ENCODE results near the gene SP6.

Gene SP6

DNA sequence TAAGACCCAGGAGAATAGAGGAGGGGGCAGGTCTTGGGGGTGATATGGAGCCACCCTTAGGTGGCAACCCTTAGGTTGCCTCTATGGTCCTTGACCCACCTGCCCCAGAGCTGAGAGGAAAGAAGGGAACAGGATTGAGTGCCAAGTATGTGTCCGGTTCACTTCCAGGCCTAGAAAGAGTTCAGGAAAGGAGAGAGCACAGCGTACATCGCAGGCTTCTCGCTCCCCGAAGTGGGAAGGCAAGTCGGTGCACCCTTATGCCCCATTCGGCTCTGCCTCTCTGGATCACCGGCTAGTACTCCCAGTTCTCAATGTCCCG, 631 bp downstream of the SP6 start:
- no peak overlapping the region for H3K4me3 ChIP-seq (ENCODE audit: low read depth in 1 of 2, low read length in 2 of 2)
- no peaks in the 10 kb centered on the region for H3K36me3 ChIP-seq (ENCODE audit: insufficient read depth, low read length)
- no peak for TF ChIP-seq EZH2 (IDR thresholded peaks at IDR 0.05; ENCODE audit: borderline replicate concordance, low read depth, low read length, severe bottlenecking)
- H3K4me1 ChIP-seq (ENCODE audit: insufficient read depth, low read length), result no peaks in the 10 kb centered on the region
- H3K9me3 ChIP-seq (ENCODE audit: insufficient read depth, low read length, severe bottlenecking), result no peaks in the 10 kb centered on the region
- H2AFZ ChIP-seq (ENCODE audit: low read depth, low read length), result no peak overlapping the region
- H3K27me3 ChIP-seq (ENCODE audit: insufficient read depth, low read length, poor library complexity), result peaks cover 56% of the 10 kb centered on the region
- H4K20me1 ChIP-seq (ENCODE audit: insufficient read depth, low read length), result no peaks in the 10 kb centered on the region
- no peak for ATAC-seq (ENCODE audit: insufficient read depth, low read depth)
- H3K9ac ChIP-seq (ENCODE audit: low read depth, low read length), result no peak overlapping the region
- no peaks in the 10 kb centered on the region for H3K79me2 ChIP-seq (ENCODE audit: insufficient read depth, low read length)
- H3K27ac ChIP-seq (ENCODE audit: low read length), result no peak overlapping the region
- no peak for DNase-seq
- no peak overlapping the region for H3K4me2 ChIP-seq (ENCODE audit: insufficient read depth, low read length)

DNA sequence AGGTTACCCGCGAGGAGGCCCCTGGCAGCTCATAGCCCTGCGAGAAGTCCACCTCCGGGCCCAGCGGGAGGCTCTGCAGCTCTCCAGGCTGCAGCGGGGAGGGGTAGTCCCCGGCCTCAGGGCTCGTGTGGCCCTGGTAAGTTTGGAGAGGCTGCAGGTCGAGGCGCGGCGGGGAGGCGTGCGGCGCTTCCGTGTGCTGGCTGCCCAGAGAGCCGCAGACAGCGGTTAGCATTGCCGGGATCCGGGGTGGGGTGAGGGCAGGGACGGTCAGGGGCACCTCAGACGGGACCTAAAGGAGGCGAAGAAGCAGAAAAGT, 2.8 kb downstream of the SP6 start:
- no peak overlapping the region for H3K27ac ChIP-seq (ENCODE audit: low read length)
- peaks cover 35% of the 10 kb centered on the region for H3K27me3 ChIP-seq (ENCODE audit: insufficient read depth, low read length, poor library complexity)
- H3K9ac ChIP-seq (ENCODE audit: low read depth, low read length), result no peak overlapping the region
- H3K9me3 ChIP-seq (ENCODE audit: insufficient read depth, low read length, severe bottlenecking), result no peaks in the 10 kb centered on the region
- H3K36me3 ChIP-seq (ENCODE audit: insufficient read depth, low read length), result no peaks in the 10 kb centered on the region
- H3K4me3 ChIP-seq (ENCODE audit: low read depth in 1 of 2, low read length in 2 of 2), result no peak overlapping the region
- no peak overlapping the region for H2AFZ ChIP-seq (ENCODE audit: low read depth, low read length)
- no peak overlapping the region for H3K4me2 ChIP-seq (ENCODE audit: insufficient read depth, low read length)
- DNase-seq (no peak), ATAC-seq (ENCODE audit: insufficient read depth, low read depth) (no peak)
- no peaks in the 10 kb centered on the region for H3K79me2 ChIP-seq (ENCODE audit: insufficient read depth, low read length)
- no peaks in the 10 kb centered on the region for H3K4me1 ChIP-seq (ENCODE audit: insufficient read depth, low read length)
- no peak for TF ChIP-seq CTCF (IDR thresholded peaks at IDR 0.05; ENCODE audit: borderline replicate concordance, extremely low read depth, low read length, poor library complexity, severe bottlenecking)
- TF ChIP-seq EZH2 (IDR thresholded peaks at IDR 0.05; ENCODE audit: borderline replicate concordance, low read depth, low read length, severe bottlenecking), result no peak
- H4K20me1 ChIP-seq (ENCODE audit: insufficient read depth, low read length), result no peaks in the 10 kb centered on the region

DNA sequence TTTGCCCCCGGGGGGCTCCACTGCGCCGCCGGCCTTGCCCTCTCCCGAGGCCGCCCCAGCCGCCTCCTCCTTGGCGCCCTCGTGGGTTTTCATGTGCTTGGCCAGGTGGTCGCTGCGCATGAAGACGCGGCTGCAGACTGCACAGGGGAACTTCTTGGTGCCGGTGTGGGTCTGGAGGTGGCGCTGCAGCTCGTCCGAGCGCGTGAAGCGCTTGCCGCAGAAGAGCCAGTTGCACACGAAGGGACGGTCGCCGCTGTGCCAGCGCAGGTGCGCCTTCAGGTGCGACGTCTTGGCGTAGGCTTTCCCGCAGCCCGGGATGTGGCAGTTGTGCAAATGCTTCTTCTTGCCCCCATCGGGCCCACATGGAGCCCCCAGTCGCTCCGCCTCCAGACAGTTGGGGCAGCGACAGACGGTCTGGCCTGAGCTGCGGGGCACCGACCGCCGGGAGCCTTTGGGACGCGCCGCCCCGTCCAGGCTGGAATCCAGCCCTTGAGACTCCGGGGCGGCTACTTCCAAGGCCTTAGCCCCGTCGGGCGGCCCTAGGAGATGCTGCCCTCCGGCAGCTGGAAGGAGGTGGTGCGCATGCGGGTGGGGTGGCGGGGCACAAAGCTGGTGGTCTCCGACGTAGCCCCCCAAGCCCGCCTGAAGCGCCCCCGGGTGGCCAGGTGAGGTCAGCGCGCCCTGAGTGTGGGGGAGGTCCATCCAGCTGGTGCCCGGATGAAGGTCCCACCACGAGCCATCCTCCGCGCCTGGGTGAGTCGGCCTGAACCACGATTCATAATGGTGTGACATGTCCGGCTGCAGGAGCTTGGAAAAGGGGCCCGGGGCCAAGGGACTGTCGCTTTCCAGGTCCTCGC, 3.4 kb downstream of the SP6 start:
- no peak overlapping the region for H3K4me2 ChIP-seq (ENCODE audit: insufficient read depth, low read length)
- no peak overlapping the region for H3K9ac ChIP-seq (ENCODE audit: low read depth, low read length)
- H3K4me3 ChIP-seq (ENCODE audit: low read depth in 1 of 2, low read length in 2 of 2), result no peak overlapping the region
- H2AFZ ChIP-seq (ENCODE audit: low read depth, low read length), result no peak overlapping the region
- no peaks in the 10 kb centered on the region for H4K20me1 ChIP-seq (ENCODE audit: insufficient read depth, low read length)
- no peaks in the 10 kb centered on the region for H3K79me2 ChIP-seq (ENCODE audit: insufficient read depth, low read length)
- no peak overlapping the region for H3K27ac ChIP-seq (ENCODE audit: low read length)
- peaks cover 29% of the 10 kb centered on the region for H3K27me3 ChIP-seq (ENCODE audit: insufficient read depth, low read length, poor library complexity)
- no peak for ATAC-seq (ENCODE audit: insufficient read depth, low read depth)
- no peak for TF ChIP-seq EZH2 (IDR thresholded peaks at IDR 0.05; ENCODE audit: borderline replicate concordance, low read depth, low read length, severe bottlenecking)
- peak; percentile 47 for TF ChIP-seq CTCF (IDR thresholded peaks at IDR 0.05; ENCODE audit: borderline replicate concordance, extremely low read depth, low read length, poor library complexity, severe bottlenecking)
- H3K4me1 ChIP-seq (ENCODE audit: insufficient read depth, low read length), result no peaks in the 10 kb centered on the region
- DNase-seq, result no peak
- no peaks in the 10 kb centered on the region for H3K36me3 ChIP-seq (ENCODE audit: insufficient read depth, low read length)
- no peaks in the 10 kb centered on the region for H3K9me3 ChIP-seq (ENCODE audit: insufficient read depth, low read length, severe bottlenecking)

GRCh38 chr17:47846716-47847340, 4.1 kb downstream of the SP6 start:
- Histone ChIP-seq H2AFZ (ENCODE audit: low read depth, low read length) (no peak overlapping the region), H3K79me2 (ENCODE audit: insufficient read depth, low read length) (no peaks in the 10 kb centered on the region), H4K20me1 (ENCODE audit: insufficient read depth, low read length) (no peaks in the 10 kb centered on the region), H3K36me3 (ENCODE audit: insufficient read depth, low read length) (no peaks in the 10 kb centered on the region), H3K9me3 (ENCODE audit: insufficient read depth, low read length, severe bottlenecking) (no peaks in the 10 kb centered on the region), H3K4me3 (ENCODE audit: low read depth in 1 of 2, low read length in 2 of 2) (no peak overlapping the region), H3K27me3 (ENCODE audit: insufficient read depth, low read length, poor library complexity) (peaks cover 25% of the 10 kb centered on the region), H3K4me1 (ENCODE audit: insufficient read depth, low read length) (peaks cover 4% of the 10 kb centered on the region), H3K27ac (ENCODE audit: low read length) (no peak overlapping the region), H3K4me2 (ENCODE audit: insufficient read depth, low read length) (no peak overlapping the region), H3K9ac (ENCODE audit: low read depth, low read length) (no peak overlapping the region)
- DNase-seq (no peak), ATAC-seq (ENCODE audit: insufficient read depth, low read depth) (no peak)
- TF ChIP-seq EZH2 (IDR thresholded peaks at IDR 0.05; ENCODE audit: borderline replicate concordance, low read depth, low read length, severe bottlenecking), result no peak
- TF ChIP-seq CTCF (IDR thresholded peaks at IDR 0.05; ENCODE audit: borderline replicate concordance, extremely low read depth, low read length, poor library complexity, severe bottlenecking), result no peak
